Lower leg skin (tissue), 4 donors: ENCODE measurements around the gene CPEB3. TPM values are rescaled to one million over a fixed set of nuclear protein-coding genes. Genes with fewer than 3 reads are reported as not detected.

Source experiments
- DNase-seq, 2 donors: peaks; one replicate each; pipeline ENCODE4 v3.0.0-alpha.2; 2019; ENCODE audit warnings: low spot score in 2 of 2
- H3K4me3 ChIP-seq: fragments of 200-600 bp; sonication (generic); 2 replicates; pipeline ENCODE4 v1.5.1; 2017; ENCODE audit warnings: mild to moderate bottlenecking, low read depth; ENCODE audit not compliant: poor library complexity, severe bottlenecking
- CTCF ChIP-seq, 3 donors: fragments of 450-650 bp; IDR thresholded peaks; one replicate each; pipeline ENCODE4 v1.5.1; 2016; ENCODE audit warnings: antibody characterized with exemption in 3 of 3, mild to moderate bottlenecking in 3 of 3, moderate library complexity in 2 of 3
- POLR2A ChIP-seq, 2 donors: fragments of 450-650 bp; IDR thresholded peaks; one replicate each; pipeline ENCODE4 v1.6.1; 2016 to 2017; ENCODE audit warnings: antibody characterized with exemption in 2 of 2, mild to moderate bottlenecking in 1 of 2, moderate library complexity in 1 of 2
- WGBS, 2 donors: methylation state at CpG; one replicate each; pipeline ENCODE4 v1.1.5; 2018; 5-methylcytosine and 5-hydroxymethylcytosine counted together
- intact Hi-C: fragments of 100-400 bp; cut with DNase I; formaldehyde crosslinking; loops from one replicate; pipeline ENCODE4 v1.15.0; 2023; ENCODE audit warnings: low total_unique reads
- total RNA-seq, 4 donors: library from RNA; depleted of rRNA; stranded (reverse); fragments of >200 nt; gene quantifications; one replicate each; pipeline ENCODE4 v1.1.0, GENCODE V29; 2016

CPEB3 gene
- total RNA-seq, 4 donors from 2014 or later: 10.8 to 15.2 (median 13.6) TPM

DNA sequence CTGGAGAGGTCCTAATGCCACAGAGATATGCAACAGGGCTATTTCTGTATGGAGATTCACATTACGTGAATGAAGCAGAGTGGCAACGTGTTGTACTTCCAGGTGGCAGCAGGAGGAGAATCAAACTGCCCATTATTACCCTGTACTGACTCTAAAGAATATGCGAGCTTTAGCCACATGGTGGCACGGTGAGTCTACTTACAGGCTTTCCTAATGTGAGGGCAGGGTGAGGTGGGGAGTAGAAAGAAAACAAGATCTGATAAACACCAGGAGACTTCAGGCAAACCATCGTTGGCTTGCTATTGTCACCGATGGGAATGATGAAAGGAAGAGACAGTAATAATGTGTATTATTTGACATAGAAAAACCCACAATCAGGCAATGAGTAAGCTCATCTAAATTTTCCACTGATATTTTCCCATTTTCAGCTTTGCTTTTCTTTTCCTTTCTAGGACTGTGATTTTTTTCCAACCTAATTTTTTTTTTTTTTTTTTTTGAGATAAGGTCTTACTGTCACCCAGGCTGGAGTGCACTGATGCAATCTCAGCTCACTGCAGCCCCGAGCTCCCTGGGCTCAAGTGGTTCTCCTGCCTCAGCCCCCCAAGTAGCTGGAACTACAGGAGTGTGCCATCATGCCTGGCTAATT lies 203.0 kb downstream of the CPEB3 start:
- DNase-seq: peak in 1 of 2 donors; percentile 56
- intact Hi-C loops: loop anchor here (5.0 to 10.0 kb wide), 2 partner anchors 344 to 487 kb away; partner anchors contain the start of gene IDE
- WGBS, 2 donors: 13 to 17% methylated on average over 7 of the region's 7 CpGs
- no peak for TF ChIP-seq POLR2A (IDR thresholded peaks at IDR 0.05)
- no peak for TF ChIP-seq CTCF (IDR thresholded peaks at IDR 0.05)
- H3K4me3 ChIP-seq: no peak overlapping the region

DNA sequence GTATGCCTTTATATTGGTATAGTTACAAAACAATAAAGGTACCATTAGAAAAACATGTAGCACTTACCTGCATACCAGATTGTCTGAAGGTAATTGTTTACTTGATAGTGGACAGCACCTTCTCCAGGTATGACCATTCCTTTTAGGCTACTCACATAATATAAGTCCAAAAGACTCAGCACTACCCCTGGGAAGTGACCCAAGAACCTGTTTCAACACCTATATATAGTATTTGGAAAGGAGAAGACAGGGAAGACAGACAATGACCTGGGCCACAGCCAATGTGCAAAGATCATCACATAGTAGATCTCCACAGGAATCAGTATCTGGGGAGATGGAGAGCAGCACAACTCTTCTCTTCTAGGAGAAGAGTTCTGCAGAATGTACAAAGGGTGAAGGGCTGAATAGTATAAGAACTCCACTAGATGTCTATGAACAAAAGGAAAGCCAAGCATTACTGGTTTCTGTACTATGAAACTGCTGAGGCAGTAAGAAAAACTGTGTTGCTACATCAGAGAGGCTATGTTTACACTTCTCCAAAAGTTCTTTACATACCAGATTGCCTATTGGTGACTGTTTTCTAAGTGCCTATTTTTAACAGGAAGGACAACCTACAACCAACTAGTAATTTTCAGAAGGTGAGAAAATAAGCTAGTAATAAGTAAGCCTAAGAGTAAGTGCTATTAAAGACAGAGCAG lies 208.1 kb downstream of the CPEB3 start:
- DNase-seq: no peak
- TF ChIP-seq CTCF (IDR thresholded peaks at IDR 0.05): no peak
- intact Hi-C loops: loop anchor here (10.0 kb wide), 1 partner anchor 492 kb away; the partner anchor contains the start of gene IDE
- H3K4me3 ChIP-seq: no peak overlapping the region

GRCh38 chr10:92081641-92082040 lies 209.2 kb downstream of the CPEB3 start:
- H3K4me3 ChIP-seq: no peak overlapping the region
- no peak for DNase-seq
- TF ChIP-seq CTCF (IDR thresholded peaks at IDR 0.05) (no peak), POLR2A (IDR thresholded peaks at IDR 0.05) (no peak)
- intact Hi-C loops: loop anchor here (10.0 kb wide), 1 partner anchor 493 kb away; the partner anchor contains the start of gene IDE

DNA sequence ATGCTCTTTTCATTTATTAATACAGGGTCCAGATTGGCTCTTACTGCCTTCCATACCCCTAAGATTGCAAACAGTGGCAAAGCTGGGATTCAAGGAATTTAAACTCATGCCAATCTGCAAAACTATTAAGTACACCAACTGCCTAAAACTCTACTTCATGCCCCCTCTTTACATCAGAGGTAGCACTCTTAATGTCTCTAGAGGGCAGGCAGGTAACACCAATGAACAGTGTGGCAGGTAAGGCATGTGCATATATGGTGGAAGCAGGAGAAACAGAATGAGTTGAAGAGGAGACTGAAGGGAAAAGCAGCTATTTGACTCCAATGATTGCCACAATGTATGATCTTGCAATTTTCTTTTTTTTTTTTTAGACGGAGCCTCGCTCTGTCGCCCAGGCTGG lies 210.6 kb downstream of the CPEB3 start:
- DNase-seq: no peak
- H3K4me3 ChIP-seq: no peak overlapping the region
- 98% methylated on average over 3 of the region's 3 CpGs for WGBS, 2 donors
- intact Hi-C loops: loop anchor here (10.0 kb wide), 1 partner anchor 495 kb away; the partner anchor contains the start of gene IDE
- TF ChIP-seq POLR2A (IDR thresholded peaks at IDR 0.05) (no peak), CTCF (IDR thresholded peaks at IDR 0.05) (no peak)

DNA sequence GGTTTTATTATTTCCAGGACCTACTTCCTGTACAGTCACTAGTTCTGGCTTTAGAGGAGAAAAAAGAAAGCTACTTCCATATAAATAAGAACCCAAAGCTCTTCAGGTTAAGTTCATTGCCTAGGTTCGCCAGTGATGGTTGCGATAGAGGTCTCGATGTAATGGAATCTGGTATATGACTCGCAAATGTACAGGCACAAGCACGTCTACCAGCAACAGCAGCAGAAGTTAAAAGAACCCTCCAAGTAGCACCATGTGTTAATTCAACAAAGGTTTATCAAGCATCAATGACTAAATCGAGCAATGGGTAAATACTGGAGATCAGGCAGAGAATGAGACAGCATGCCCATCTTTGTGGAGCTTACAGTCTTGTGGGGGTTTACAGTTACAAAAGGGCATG lies 211.9 kb downstream of the CPEB3 start:
- intact Hi-C loops: no loop called here
- 90 to 96% methylated on average over 6 of the region's 6 CpGs for WGBS, 2 donors
- DNase-seq: no peak
- H3K4me3 ChIP-seq: no peak overlapping the region
- TF ChIP-seq POLR2A (IDR thresholded peaks at IDR 0.05) (no peak), CTCF (IDR thresholded peaks at IDR 0.05) (no peak)
